Endothelial cell of umbilical vein (primary cell): ENCODE measurements around the gene CPTP. TPM values are rescaled to one million over a fixed set of nuclear protein-coding genes. Genes with fewer than 3 reads are reported as not detected.

Experiments used
- BruUV-seq: library from RNA; stranded (reverse); fragments of 400-500 nt; replicated peaks from 2 replicates; lab custom pipeline; 2021; lab: Mats Ljungman, UMichigan
- CTCF ChIA-PET: fragments of 300-600, 350-600 bp; sonication (Branson Sonifier 250); formaldehyde crosslinking; loops from one replicate; lab custom pipeline; 2021; ENCODE audit warnings: antibody characterized with exemption, inconsistent platforms; lab: Charles Lee
- POLR2A ChIA-PET: fragments of 300-600, 350-600 bp; sonication (Branson Sonifier 250); formaldehyde crosslinking; loops from one replicate; lab custom pipeline; 2021; ENCODE audit warnings: antibody characterized with exemption, inconsistent platforms; lab: Charles Lee
- DNase-seq: peaks from one replicate; pipeline ENCODE4 v3.0.0-alpha.2; 2011; ENCODE audit warnings: low read depth, low spot score
- FAIRE-seq: peaks from 2 replicates; lab custom pipeline; 2011; peaks lifted over from hg19 to GRCh38; lab: Jason Lieb, UNC
- H2AFZ ChIP-seq: 2 replicates; pipeline ENCODE4 v1.6.0; 2012; ENCODE audit warnings: low read depth, low read length, control low read depth, inconsistent platforms
- H3K27ac ChIP-seq: 2 replicates; pipeline ENCODE4 v1.5.1; 2011; ENCODE audit warnings: low read depth, mild to moderate bottlenecking, control low read depth, low read length, moderate library complexity; ENCODE audit not compliant: insufficient read depth
- H3K27me3 ChIP-seq, 2 experiments: 2 replicates each; pipeline versions ENCODE4 v1.6.0 to v1.6.1; 2011; ENCODE audit warnings: low read length in 2 of 2, mixed read lengths in 1 of 2; ENCODE audit not compliant: control insufficient read depth in 2 of 2, insufficient read depth in 2 of 2
- H3K36me3 ChIP-seq, 2 experiments: 2 replicates in 1 of 2; 3 replicates in 1 of 2; pipeline ENCODE4 v1.5.1; 2011; ENCODE audit warnings: low read length in 2 of 2, mild to moderate bottlenecking in 1 of 2, moderate library complexity in 1 of 2; ENCODE audit not compliant: control insufficient read depth in 2 of 2, insufficient read depth in 2 of 2; ENCODE audit errors: extremely low read depth in 1 of 2
- H3K4me1 ChIP-seq: 3 replicates; pipeline ENCODE4 v1.5.1; 2011; ENCODE audit warnings: mild to moderate bottlenecking, low read length; ENCODE audit not compliant: control insufficient read depth, insufficient read depth; ENCODE audit errors: extremely low read depth
- H3K4me2 ChIP-seq: 2 replicates; pipeline ENCODE4 v1.6.1; 2011; ENCODE audit warnings: low read length, control low read depth, mixed read lengths; ENCODE audit not compliant: insufficient read depth
- H3K4me3 ChIP-seq, 3 experiments: fragments of 200-600 bp in 1 of 3; sonication (generic), shearing (Covaris generic) in 1 of 3; replicated peaks in 1 of 3; 2 replicates each; pipeline ENCODE4 v1.5.1; 2011 to 2016; ENCODE audit warnings: control low read depth in 3 of 3, low read length in 3 of 3, mild to moderate bottlenecking in 2 of 3, inconsistent platforms in 1 of 3, low read depth in 1 of 3, moderate library complexity in 1 of 3; ENCODE audit not compliant: insufficient read depth in 1 of 3
- H3K79me2 ChIP-seq: 2 replicates; pipeline ENCODE4 v1.6.0; 2012; ENCODE audit warnings: low read length, inconsistent platforms; ENCODE audit not compliant: control insufficient read depth, insufficient read depth
- H3K9ac ChIP-seq: replicated peaks from 2 replicates; pipeline ENCODE3; 2011; ENCODE audit warnings: low read length, control low read depth; ENCODE audit not compliant: insufficient read depth; ENCODE audit errors: extremely low read depth
- H3K9me1 ChIP-seq: replicated peaks from 3 replicates; pipeline ENCODE4 v1.6.0; 2011; ENCODE audit warnings: mild to moderate bottlenecking, low read length; ENCODE audit not compliant: control insufficient read depth, insufficient read depth; ENCODE audit errors: extremely low read depth
- H3K9me3 ChIP-seq: replicated peaks from 2 replicates; pipeline ENCODE4 v1.5.1; 2012; ENCODE audit warnings: low read length, inconsistent platforms; ENCODE audit not compliant: control insufficient read depth, insufficient read depth
- H4K20me1 ChIP-seq: replicated peaks from 2 replicates; pipeline ENCODE3; 2011; ENCODE audit warnings: mild to moderate bottlenecking, low read length; ENCODE audit not compliant: control insufficient read depth, insufficient read depth; ENCODE audit errors: extremely low read depth
- EZH2 ChIP-seq: IDR thresholded peaks from 2 replicates; pipeline ENCODE4 v1.6.1; 2012; ENCODE audit warnings: borderline replicate concordance, low read depth, mild to moderate bottlenecking, moderate library complexity, low read length, inconsistent platforms; ENCODE audit not compliant: severe bottlenecking
- FOS ChIP-seq: IDR thresholded peaks from 2 replicates; pipeline ENCODE4 v1.6.1; 2011; ENCODE audit warnings: mild to moderate bottlenecking, low read length, moderate library complexity, borderline replicate concordance; ENCODE audit not compliant: insufficient read depth
- GATA2 ChIP-seq: IDR thresholded peaks from 2 replicates; pipeline ENCODE4 v1.7.0; 2011; ENCODE audit warnings: low read depth, mild to moderate bottlenecking, moderate library complexity, mixed read lengths, low read length; ENCODE audit not compliant: insufficient read length, insufficient read depth
- JUN ChIP-seq: IDR thresholded peaks from 2 replicates; pipeline ENCODE4 v1.6.1; 2011; ENCODE audit warnings: borderline replicate concordance, low read depth; ENCODE audit not compliant: insufficient read length, insufficient read depth
- MAX ChIP-seq: IDR thresholded peaks from 2 replicates; pipeline ENCODE4 v1.6.1; 2011; ENCODE audit not compliant: insufficient read depth, insufficient read length
- MYC ChIP-seq: IDR thresholded peaks from one replicate; pipeline ENCODE4 v1.6.1; 2011; ENCODE audit warnings: mild to moderate bottlenecking, low read depth, low read length
- POLR2A ChIP-seq: IDR thresholded peaks from 2 replicates; pipeline ENCODE4 v1.6.1; 2012; ENCODE audit warnings: low read depth, mild to moderate bottlenecking, control low read depth, low read length
- POLR2AphosphoS5 ChIP-seq: IDR thresholded peaks from 2 replicates; pipeline ENCODE4 v1.6.1; 2012; ENCODE audit warnings: low read depth, mild to moderate bottlenecking, control low read depth, low read length, moderate library complexity; ENCODE audit not compliant: insufficient read depth
- dilution Hi-C: fragments of 300-500 bp; cut with MboI; formaldehyde crosslinking; loops from one replicate; pipeline ENCODE4 v1.15.0; 2019; ENCODE audit warnings: low sequenced_read_pairs; ENCODE audit not compliant: extremely low pct_ligation_motif_present
- intact Hi-C: fragments of 100-400 bp; cut with micrococcal nuclease; formaldehyde crosslinking; loops from one replicate; pipeline ENCODE4 v1.10.0; 2022
- polyA plus RNA-seq, 4 experiments: library from polyadenylated mRNA; depleted of rRNA in 3 of 4; stranded (reverse) in 3 of 4; unstranded in 1 of 4; fragments of >200 nt; gene quantifications; 2 replicates each; pipeline versions ENCODE4 v1.2.1 to v1.2.3, GENCODE V29; 2011 to 2012; ENCODE audit warnings: missing spikeins in 1 of 4
- total RNA-seq: library from RNA; stranded (reverse); gene quantifications from 2 replicates; pipeline ENCODE4 v1.2.3, GENCODE V29; 2021
- TF ChIP-seq, protein P1 (sequence below), 2 donors: IDR thresholded peaks; 1 replicate in 1 of 2; 2 replicates in 1 of 2; pipeline ENCODE4 v1.5.1; 2011; ENCODE audit warnings: low read length in 2 of 2, mild to moderate bottlenecking in 2 of 2, moderate library complexity in 2 of 2, control low read depth in 1 of 2, inconsistent platforms in 1 of 2, low read depth in 1 of 2; ENCODE audit not compliant: insufficient read depth in 1 of 2; ENCODE audit errors: extremely low read depth in 1 of 2

The CPTP gene
- total and polyA plus RNA-seq, 2 donors (not counting 3 experiments of a cell fraction or from before 2014, with no cell fraction given), result 20.9 to 29.5 TPM

- no peak overlapping the region for H3K27ac ChIP-seq
- no peak for TF ChIP-seq GATA2
- no peak for TF ChIP-seq JUN
- peak; percentile 21 for TF ChIP-seq POLR2A
- TF ChIP-seq POLR2AphosphoS5, result peak; percentile 1
- H3K9me1 ChIP-seq, result no peaks in the 10 kb centered on the region
- no peaks in the 10 kb centered on the region for H3K79me2 ChIP-seq
- peak overlapping the region; percentile 39 for H2AFZ ChIP-seq
- H4K20me1 ChIP-seq, result no peaks in the 10 kb centered on the region
- CTCF ChIA-PET, result no interaction called here
- H3K36me3 ChIP-seq, result peaks cover 0 to 15% of the 10 kb centered on the region in 2 experiments
- H3K9me3 ChIP-seq, result no peaks in the 10 kb centered on the region
- no TSS peak for BruUV-seq
- H3K4me1 ChIP-seq, result peaks cover 15% of the 10 kb centered on the region
- peak overlapping the region; percentile 28 to 94 (median 66) for H3K4me3 ChIP-seq
- dilution Hi-C loops (no loop called here), intact Hi-C loops (loop anchor here (5.0 kb wide), 1 partner anchor 185 kb away; no protein-coding TSS in a partner anchor)
- H3K27me3 ChIP-seq, result no peaks in the 10 kb centered on the region
- H3K4me2 ChIP-seq, result peak overlapping the region; percentile 21
- DNase-seq (peak; percentile 16), FAIRE-seq (no peak)
- POLR2A ChIA-PET, result no interaction called here
- peak overlapping the region; percentile 54 for H3K9ac ChIP-seq
Measured at GRCh38 chr1:1307261-1307922, 17.2 kb upstream of the CPTP start.

DNA sequence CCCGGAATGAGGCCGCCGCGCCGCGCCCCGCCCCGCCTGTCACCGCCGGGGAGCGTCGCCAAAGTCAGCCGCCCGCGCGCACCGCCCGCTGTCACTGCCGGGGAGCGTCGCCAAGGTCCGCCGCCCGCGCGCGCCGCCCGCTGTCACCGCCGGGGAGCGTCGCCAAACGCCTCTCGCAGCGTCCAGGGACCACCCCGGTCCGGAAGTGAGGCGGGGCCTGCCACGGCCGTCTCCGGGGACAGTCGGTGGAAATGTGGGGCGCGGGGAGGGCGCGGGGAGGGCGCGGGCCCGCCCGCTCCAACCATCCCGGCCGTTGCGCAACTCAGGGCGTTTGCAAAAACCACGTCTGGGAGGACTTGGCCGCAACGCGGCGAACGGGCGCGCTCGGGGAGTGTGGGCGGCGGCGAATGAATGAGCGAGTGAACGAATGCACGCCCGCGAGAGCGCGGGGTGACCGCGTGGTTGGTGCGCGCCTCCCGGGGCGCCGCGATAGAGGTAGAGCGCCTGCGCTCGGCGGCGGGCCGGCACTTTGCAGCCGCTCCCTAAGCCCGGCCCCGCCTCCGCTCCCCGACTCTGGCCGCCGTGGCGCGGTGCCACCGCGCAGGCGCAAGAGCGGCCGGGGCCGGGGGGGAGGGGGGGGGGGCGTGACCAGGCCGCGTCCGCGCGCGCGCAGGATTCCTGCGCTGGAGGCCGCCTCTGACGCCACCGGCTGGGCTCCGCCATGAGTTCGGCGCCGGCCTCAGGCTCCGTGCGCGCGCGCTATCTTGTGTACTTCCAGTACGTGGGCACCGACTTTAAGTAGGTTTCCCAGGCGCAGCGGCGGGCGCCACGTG lies 16.5 kb upstream of the CPTP start, which contains the start of the genes ACAP3 and PUSL1:
TSS of gene ACAP3 (minus strand) at position 8 of the 833 bp plus-strand sequence. CDS start 115 bp downstream, outside the sequence.
TSS of gene PUSL1 (plus strand) at position 675 of the 833 bp plus-strand sequence. CDS start at position 722, 47 bp downstream.
- peak within 1 kb of the TSS; percentile 68 for H2AFZ ChIP-seq
- H3K36me3 ChIP-seq, result peaks cover 0 to 22% of the 10 kb centered on the region in 2 experiments
- intact Hi-C loops, result loop anchor here (1.0 to 5.0 kb wide), 5 partner anchors 17 to 186 kb away; partner anchors contain the start of genes AURKAIP1, CPTP, INTS11 and UBE2J2

More for the DNA sequence above, 16.5 kb upstream of the CPTP start, which contains the start of the genes ACAP3 and PUSL1:
- no peaks in the 10 kb centered on the region for H3K79me2 ChIP-seq
- H3K4me1 ChIP-seq, result peaks cover 15% of the 10 kb centered on the region
- peak; percentile 80 for DNase-seq
- dilution Hi-C loops, result no loop called here
- H3K4me3 ChIP-seq, result peak within 1 kb of the TSS; percentile 56 to 94 (median 66)
- ChIA-PET POLR2A (no interaction called here), CTCF (no interaction called here)
- no peaks in the 10 kb centered on the region for H3K27me3 ChIP-seq
- TF ChIP-seq EZH2 (no peak), POLR2AphosphoS5 (peak; percentile 76), JUN (no peak), POLR2A (peak; percentile 44), GATA2 (no peak), FOS (no peak), MYC (no peak), MAX (no peak)
- TF ChIP-seq, protein P1, sequence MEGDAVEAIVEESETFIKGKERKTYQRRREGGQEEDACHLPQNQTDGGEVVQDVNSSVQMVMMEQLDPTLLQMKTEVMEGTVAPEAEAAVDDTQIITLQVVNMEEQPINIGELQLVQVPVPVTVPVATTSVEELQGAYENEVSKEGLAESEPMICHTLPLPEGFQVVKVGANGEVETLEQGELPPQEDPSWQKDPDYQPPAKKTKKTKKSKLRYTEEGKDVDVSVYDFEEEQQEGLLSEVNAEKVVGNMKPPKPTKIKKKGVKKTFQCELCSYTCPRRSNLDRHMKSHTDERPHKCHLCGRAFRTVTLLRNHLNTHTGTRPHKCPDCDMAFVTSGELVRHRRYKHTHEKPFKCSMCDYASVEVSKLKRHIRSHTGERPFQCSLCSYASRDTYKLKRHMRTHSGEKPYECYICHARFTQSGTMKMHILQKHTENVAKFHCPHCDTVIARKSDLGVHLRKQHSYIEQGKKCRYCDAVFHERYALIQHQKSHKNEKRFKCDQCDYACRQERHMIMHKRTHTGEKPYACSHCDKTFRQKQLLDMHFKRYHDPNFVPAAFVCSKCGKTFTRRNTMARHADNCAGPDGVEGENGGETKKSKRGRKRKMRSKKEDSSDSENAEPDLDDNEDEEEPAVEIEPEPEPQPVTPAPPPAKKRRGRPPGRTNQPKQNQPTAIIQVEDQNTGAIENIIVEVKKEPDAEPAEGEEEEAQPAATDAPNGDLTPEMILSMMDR (IDR thresholded peaks at IDR 0.05; ENCODE audit: extremely low read depth in 1 of 2, insufficient read depth in 1 of 2, low read depth in 1 of 2, low read length in 2 of 2), result no peak
- no peaks in the 10 kb centered on the region for H3K9me1 ChIP-seq
- no peaks in the 10 kb centered on the region for H4K20me1 ChIP-seq
- peak within 1 kb of the TSS; percentile 73 for H3K9ac ChIP-seq
- peak within 1 kb of the TSS; percentile 45 for H3K4me2 ChIP-seq
- BruUV-seq, result no TSS peak
- FAIRE-seq, result peak; percentile 71
- H3K27ac ChIP-seq, result peak within 1 kb of the TSS; percentile 65
- no peaks in the 10 kb centered on the region for H3K9me3 ChIP-seq
